NB4 (cell line): Measurements from ENCODE around the gene SLC9A3.

Experiments
- CTCF ChIP-seq: IDR thresholded peaks from one replicate; pipeline ENCODE4 v1.5.1; 2012; ENCODE audit warnings: low read depth, low read length
- MAX ChIP-seq: IDR thresholded peaks from 2 replicates; pipeline ENCODE4 v1.6.1; 2011; ENCODE audit warnings: low read depth, low read length
- POLR2A ChIP-seq: IDR thresholded peaks from 2 replicates; pipeline ENCODE4 v1.6.1; 2011; ENCODE audit warnings: mild to moderate bottlenecking; ENCODE audit not compliant: insufficient read length; ENCODE audit errors: extremely low read depth

- TF ChIP-seq CTCF (no peak), POLR2A (no peak), MAX (no peak)
Measured at GRCh38 chr5:541539-542318, 17.5 kb upstream of the SLC9A3 start.
